NCI-H2227 treated with DMSO at 0.1 percent for 48 hours (cell line): ENCODE results near the gene ARPP21.
"Not testable (repeated sequence)": the region's sequence is repeated elsewhere in the genome, so short reads cannot be mapped to it uniquely, and the experiment has no call there.

Experiments
- DNase-seq: peaks from one replicate; lab custom pipeline; 2025; lab: John Stamatoyannopoulos, UW

The ARPP21 gene

DNA sequence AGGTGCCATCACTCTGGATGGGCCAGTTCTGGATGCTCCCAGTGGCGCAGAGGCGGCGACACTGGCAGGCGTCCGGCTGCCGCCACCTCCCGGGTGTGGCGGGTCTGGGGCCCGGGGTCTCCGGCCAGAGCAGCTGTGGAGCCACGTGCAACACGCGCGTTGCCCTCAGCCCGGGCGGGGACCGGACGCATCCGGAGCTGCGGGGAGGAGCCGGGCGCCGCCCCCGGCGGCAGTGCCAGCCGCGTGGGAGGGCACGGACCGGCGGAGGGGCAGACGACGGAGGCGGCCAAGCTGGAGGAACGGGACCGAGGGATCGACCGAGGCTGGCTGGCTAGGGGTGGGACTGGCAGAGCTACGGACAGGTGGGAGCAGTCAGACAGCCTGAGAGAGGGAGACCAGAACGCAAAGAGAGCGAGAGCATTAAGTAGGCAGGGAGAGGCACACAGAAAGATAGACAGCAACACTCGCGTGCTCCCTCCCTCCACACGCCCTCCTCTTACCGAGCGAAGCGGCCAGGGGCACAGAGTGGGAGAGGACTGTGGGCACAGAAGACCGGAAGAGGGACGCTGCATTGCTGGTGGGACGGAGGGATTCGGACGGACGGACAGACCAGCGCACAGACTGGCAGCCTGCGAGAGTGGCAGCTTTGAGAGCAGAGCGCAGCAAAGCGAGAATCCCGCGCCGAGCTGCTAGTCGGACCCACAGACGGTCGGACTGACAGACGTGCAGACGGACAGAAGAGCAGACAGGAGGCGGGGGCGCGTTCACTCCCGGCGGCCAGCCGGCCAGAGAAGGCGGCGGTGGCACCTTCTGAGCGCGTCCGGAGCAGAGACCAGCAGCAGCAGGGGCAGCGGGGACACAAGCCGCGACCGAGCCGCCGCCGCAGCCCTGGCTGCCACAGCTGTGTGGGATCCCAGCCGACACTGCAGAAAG, at the start of gene ARPP21:
Gene ARPP21, plus strand, starts transcription at position 272 of the 933 bp plus-strand sequence. CDS start 42,227 bp downstream, outside the sequence.
- DNase-seq = no peak

DNA sequence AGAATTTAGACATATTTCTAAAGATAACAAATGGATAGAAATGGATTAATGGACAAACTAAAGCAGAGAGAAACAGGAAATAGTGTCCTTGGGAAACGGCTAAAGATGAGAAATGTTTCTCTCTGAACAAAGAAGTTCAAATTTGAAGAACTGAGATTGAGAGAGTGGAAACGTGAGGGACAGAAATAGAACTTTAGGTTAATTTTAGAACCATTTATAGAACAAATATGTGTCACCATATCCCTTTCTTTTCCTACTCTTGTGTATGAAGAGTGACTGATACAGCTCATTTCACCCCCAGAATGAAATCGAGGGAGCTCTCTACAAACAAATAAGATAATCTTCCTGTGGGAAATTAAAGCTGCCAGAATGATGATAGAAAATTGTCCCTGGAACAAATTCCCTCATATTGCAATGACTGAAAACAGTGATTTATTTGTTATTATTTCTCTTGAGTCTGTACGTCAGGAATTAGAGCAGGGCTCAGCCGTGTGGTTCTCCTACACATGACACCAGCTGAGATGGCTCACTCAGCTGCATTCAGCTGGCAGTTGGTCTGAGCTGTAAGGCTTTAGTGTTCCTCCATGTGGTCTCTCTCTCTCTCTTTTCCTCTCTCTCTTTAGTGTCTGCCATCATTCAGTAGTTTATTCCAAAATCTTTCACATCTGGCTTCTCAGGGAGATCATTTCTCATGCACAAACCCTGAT, 46.6 kb upstream of the ARPP21 start:
- DNase-seq = no peak

- DNase-seq = no peak
Measured at GRCh38 chr3:35594739-35595138, 44.6 kb upstream of the ARPP21 start.

DNA sequence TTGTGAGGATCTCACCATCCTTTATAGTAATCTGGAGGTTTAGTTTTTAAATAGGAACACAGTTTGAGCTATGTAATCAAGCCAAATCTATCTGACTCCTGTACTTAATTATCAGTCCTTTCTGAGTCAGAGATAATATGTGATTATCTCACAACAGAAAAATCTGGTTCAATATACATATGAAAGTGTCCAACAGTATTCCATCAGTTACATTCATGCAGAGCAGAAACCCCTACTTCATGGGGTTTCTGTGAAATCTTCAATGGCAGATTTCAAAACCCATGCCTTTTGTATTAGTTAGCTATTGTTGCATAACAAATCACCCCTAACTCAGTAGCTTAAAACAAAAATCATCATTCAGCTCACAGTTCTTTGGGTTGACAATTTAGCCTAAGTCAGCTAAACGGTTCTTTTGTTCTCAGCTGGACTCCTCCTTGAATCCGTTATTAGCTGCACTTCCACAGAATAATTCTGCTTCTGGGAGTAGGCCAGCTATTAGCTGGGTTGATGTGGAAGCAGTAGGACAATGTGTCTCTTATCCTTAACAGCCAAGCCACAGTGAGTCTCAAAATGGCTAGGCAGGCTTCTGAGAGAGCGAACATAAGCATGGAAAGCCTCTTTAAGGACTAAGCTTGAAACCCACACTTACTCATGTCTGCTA, 42.9 kb upstream of the ARPP21 start:
- DNase-seq = no peak

DNA sequence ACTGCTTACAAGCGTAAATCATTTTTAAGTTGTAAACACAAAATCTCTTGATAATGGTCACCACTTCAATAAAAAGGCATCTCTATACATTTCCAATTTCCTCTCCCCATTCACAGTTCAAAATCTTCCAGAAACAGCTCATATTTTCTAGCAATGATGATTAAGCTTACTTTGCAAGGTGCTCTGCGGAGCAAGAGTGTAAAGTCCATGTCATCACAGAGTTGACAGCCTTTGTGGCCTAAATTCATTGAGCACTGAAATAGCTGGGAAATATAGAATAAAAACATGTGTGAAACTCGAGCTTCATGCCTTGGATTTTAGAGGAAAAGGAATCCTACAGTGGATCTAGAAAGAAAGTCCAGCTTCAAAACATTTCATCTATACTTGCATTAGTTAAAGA, 41.8 kb upstream of the ARPP21 start:
- DNase-seq = no peak

- DNase-seq = no peak
Measured at GRCh38 chr3:35598804-35599203, 40.5 kb upstream of the ARPP21 start.

DNA sequence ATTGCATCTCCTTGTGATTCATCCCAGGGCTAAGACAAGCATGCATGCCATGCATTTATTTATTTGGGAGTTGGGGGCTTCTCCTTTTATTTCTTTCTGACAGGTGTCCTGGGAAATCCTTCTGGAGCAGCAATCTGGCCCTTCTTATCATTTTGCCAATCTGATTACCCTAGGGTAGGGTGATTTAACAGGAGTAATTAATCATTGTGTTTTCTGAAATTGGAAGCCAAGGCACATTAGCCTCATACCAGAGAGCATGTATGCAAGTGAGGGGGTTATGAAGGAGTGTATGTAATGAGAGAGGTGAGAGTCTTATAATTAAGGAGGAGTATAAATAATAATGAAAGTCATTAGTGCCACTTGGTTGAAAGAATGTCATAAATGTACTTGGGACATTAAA, 37.4 kb upstream of the ARPP21 start:
- DNase-seq = no peak

GRCh38 chr3:35602395-35602936, 36.9 kb upstream of the ARPP21 start:
- DNase-seq = no peak

GRCh38 chr3:35616346-35616745, 23.0 kb upstream of the ARPP21 start:
- DNase-seq = no peak

- no peak for DNase-seq
Measured at GRCh38 chr3:35617370-35617769, 22.0 kb upstream of the ARPP21 start.

- DNase-seq = not testable (repeated sequence)
Measured at GRCh38 chr3:35620238-35620637, 19.1 kb upstream of the ARPP21 start.

DNA sequence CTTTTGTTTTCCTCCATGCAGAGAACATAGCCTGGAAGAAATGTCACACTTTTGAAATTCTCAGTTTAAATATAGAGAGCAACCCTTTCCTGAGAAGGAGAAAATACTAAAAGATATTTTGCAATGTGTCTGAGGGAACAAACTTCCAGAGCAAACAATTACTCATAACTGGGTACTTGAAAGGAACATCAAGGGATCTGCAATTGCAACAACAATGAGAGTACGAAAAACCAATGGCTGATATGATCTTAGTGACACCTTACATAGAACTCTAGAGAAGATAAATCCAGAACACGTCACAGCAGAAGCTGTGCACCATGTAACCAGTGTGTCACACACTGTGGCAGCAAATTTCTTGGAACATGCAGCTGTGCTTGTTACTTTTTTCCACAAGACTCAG, 14.6 kb upstream of the ARPP21 start:
- no peak for DNase-seq

DNA sequence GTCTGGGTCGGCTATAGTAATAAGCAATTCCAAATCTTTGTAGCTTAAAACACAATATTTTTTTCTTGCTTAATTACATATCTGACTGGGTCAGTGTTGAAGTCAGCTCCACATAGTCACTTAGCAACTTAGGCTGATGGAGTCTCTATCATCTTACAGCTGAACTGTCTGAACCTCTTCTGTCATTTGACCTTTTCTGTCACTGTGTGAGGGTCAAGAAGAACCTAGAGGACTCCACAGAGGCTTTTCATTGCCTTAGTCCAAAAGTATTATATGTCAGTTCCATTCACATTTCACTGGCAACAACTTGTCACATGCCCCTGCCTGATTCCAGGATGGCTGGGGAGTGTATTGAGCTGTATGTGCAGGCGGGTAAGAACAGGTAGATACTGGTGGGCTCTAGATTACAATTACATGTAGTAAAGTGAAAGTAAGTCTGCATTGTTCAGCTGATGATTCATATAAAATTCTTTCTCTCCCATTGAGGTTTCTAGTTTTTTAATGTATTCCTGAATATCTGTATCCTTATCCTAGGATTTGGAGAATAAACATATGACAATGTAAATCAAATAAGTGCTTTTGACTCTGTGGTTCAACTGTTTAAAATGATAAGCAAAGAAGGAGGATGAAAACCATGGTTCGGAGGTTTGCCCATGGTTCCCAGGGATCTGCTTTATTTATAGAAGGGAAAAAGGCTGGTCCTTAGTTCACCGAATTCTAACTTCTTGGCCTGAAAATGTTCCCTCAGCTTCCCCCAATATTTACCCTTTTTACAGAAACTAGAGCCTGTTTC, 5.8 kb upstream of the ARPP21 start:
- no peak for DNase-seq

DNA sequence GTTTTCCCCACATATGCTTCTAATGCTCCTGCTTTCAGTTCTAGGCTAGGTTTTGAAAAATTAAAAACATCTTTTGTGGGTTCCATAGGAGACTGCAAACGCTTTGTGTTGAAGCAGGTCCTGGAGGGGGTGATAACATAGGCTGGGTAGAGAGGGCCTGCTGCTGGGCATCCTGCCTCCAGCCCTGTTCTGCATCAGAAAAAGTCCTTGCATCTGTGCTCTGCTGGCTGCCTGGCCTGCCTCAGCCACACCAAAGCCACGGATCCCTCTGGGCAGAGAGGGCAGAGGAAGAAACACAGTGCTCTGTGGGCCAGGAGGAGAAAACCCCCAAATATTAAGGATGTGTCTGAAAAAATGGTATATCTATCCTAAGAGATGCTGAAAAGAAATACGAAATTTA, 3.9 kb upstream of the ARPP21 start:
- DNase-seq = no peak

DNA sequence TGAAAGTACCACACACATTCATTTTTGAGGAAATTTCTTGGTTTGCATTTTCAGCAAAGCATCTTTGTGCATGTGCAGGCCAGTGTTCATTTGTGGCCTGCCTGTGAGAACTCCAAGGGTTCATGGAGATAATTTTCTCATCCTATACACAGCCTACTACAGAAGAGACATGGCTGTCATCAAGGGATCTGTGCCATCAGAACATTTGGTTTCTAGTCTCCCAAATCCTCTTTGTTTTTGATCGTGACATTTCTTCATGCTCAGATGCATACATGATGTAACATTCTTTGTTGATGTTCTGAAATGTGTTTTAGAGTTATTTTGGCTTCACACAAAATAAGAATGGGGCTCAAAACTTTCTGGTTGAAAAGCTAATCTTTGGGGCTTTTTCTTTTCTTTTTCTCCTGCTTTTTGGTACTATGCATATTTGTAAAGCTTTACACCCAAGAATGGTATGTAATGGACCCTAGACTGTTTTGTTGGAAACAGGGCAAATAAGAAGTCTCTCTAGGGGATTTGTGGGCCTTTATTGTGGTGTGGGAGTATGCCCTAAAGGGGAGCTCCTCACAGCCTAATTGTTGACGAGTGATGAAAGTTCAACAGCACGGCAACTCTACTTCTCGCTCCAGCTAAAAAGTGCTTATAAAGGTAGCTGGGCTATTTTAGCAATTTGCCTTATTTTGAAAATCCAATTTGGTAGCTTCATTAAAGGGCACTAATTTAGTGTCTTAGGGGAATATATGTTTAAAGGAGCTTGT, 3.2 kb upstream of the ARPP21 start:
- no peak for DNase-seq

- no peak for DNase-seq
Measured at GRCh38 chr3:35638251-35638979, 910 bp upstream of the ARPP21 start.

GRCh38 chr3:35638980-35639253, 408 bp upstream of the ARPP21 start:
- no peak for DNase-seq

DNA sequence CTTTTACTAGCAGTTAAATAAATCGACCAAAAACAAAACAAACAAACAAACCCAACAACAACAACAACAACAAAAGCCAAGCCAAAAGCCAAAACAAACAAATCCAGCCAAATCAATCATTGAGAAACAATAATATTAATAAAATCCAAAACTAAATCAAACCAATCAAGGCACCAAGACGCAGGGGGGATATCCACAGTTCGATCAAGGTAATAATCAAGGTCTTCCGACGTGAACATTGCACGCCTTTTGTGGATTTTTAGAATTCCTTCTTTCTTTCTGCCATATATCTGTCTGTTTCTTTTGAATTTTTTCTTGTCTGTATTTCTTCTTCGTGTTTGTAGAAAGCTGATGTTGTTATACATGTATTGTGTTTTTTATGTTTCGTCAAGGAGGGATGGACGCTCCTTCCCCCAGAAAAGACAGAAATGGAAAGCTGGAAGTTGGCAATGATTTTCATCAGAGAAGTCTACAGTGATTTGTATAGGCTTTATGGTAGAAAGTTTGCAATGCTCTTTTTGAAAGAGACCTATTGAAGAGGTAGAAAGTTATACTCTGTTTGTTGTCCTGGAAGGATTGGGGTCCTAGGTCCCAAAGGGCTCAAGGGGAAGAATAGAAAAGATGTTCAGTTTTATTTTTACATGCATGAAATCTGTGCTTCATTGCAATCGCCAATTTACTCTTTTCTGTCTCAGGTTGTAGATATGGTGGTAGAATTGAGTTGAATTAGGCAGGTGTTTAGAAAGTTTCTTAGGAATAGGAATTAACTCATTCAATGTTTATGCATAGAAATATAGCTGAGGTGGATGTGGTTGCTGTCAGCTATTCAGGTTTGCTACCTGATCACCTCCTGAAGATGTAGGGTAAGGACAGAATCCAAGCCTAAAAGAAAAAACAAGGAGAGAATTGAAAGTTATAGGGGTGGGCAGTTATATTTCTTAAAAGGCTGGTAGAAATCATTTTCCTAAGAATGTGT, 1.2 kb downstream of the ARPP21 start:
- DNase-seq = no peak

GRCh38 chr3:35641331-35641730, 2.0 kb downstream of the ARPP21 start:
- DNase-seq = no peak
